ENCODE results near the gene HECTD3. TPM values are rescaled to one million over a fixed set of nuclear protein-coding genes. Genes with fewer than 3 reads are reported as not detected.
A peak's percentile ranks its signal among the peaks of the same experiment; 100 is the strongest.

Gene HECTD3
- total RNA-seq: 58.4 TPM
- polyA plus RNA-seq: 10 to 100 TPM; 24.2 to 31.0 (median 27.5) TPM

DNA sequence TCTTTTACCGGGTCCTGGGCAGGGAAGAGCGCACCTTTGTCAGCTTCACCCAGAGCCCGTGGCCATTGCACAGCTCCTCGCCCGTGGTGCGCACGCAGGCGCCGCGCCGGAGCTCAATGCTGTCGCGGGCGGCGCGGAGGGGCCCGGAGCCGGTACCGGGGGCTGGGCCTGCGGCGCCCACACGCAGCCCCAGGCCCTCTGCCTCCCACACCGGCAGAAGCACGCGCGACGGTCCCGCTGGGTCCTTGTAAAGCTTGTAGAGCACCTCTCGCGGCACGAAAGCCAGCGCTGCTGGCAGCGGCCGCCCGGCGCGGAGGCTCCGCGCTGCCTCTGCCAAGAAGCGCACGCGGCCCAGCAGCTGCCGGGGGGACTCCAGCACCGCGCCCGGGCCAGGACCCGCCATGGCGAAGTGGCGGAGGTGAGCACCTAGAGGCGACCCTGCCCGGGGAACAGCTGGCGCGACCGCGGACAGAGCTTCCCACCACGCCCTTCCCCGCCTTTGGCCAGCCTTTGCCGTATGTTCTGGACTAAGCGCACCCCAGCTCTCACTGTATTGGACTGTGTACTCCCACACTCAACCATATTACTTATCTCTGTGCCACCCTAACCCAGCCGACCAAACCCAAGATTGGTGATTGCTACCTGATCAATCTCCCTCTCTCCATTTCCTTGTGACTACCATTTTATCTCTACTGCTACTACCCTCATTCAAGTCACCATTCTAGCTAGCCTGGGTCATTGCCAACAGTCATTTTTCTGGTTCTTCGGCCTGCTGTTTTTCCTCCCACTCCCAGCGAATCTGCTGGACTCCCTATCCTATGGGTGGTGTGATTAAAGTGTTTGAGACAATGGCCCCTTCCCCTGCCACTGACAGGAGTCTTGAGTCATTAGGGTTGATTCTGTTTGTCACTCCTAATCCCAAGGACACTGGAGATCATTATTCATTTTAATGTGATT, at the start of gene HECTD3:
TSS of gene HECTD3 (minus strand) at position 470 of the 957 bp plus-strand sequence. CDS start at position 403, 67 bp downstream.
- Mint-ChIP-seq H3K4me3 (peak within 1 kb of the TSS; percentile 90 to 97 (median 92)), H3K4me1 (peaks cover 6 to 60% (median 37%) of the 10 kb centered on the region in 4 donors), H3K36me3 (peaks cover 23% of the 10 kb centered on the region), H3K27ac (peak within 1 kb of the TSS; percentile 96 to 98 (median 97)), H3K27me3 (no peaks in the 10 kb centered on the region), H3K9me3 (no peaks in the 10 kb centered on the region)
- H3K4me3 ChIP-seq (ENCODE audit: low read depth, low read length): peak within 1 kb of the TSS; percentile 93
- peak; percentile 68 to 69 for ATAC-seq (ENCODE audit: low read depth in 2 of 2)
- no peaks in the 10 kb centered on the region for H3K9me3 ChIP-seq (ENCODE audit: control insufficient read depth in 2 of 2, low read length in 2 of 2)
- peak; percentile 66 to 79 (median 66) for DNase-seq
- peaks cover 33% of the 10 kb centered on the region for H3K36me3 ChIP-seq (ENCODE audit: control insufficient read depth, insufficient read depth, low read length)
- H3K4me1 ChIP-seq (ENCODE audit: control insufficient read depth, insufficient read depth, low read length, poor library complexity, severe bottlenecking): peaks cover 47% of the 10 kb centered on the region
- H3K27me3 ChIP-seq (ENCODE audit: control insufficient read depth, insufficient read depth, low read length): no peaks in the 10 kb centered on the region
- H3K27ac ChIP-seq (ENCODE audit: insufficient read depth, low read length, poor library complexity, severe bottlenecking): peak within 1 kb of the TSS; percentile 78

DNA sequence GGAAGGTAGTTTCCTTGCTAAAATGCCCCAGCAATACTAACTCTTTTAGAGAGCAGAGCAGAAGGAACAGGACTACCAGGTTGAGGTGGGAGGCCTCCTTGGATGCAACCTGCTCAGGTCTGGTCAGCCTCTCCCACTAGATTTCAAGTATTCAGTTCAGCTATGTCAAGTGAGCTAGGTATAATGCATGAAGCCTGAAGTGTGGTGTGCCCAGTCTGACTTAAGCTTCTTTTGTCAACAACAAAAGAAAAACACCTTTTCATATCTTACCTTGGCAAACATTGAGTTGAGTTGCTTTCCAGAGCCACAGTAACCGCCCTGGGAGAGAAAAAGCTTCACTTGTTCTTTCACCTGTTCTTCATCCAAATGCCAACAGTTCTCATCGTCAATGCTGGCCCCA, 48.7 kb upstream of the HECTD3 start:
- H3K27ac ChIP-seq (ENCODE audit: insufficient read depth, low read length, poor library complexity, severe bottlenecking): no peak overlapping the region
- no peaks in the 10 kb centered on the region for H3K36me3 ChIP-seq (ENCODE audit: control insufficient read depth, insufficient read depth, low read length)
- DNase-seq (no peak), ATAC-seq (ENCODE audit: low read depth in 2 of 2) (no peak)
- Mint-ChIP-seq H3K4me1 (no peaks in the 10 kb centered on the region), H3K27ac (no peak overlapping the region), H3K36me3 (no peaks in the 10 kb centered on the region), H3K4me3 (no peak overlapping the region), H3K27me3 (peaks cover 12% of the 10 kb centered on the region), H3K9me3 (no peaks in the 10 kb centered on the region)
- H3K4me1 ChIP-seq (ENCODE audit: control insufficient read depth, insufficient read depth, low read length, poor library complexity, severe bottlenecking): no peaks in the 10 kb centered on the region
- H3K4me3 ChIP-seq (ENCODE audit: low read depth, low read length): no peak overlapping the region
- no peaks in the 10 kb centered on the region for H3K27me3 ChIP-seq (ENCODE audit: control insufficient read depth, insufficient read depth, low read length)
- no peaks in the 10 kb centered on the region for H3K9me3 ChIP-seq (ENCODE audit: control insufficient read depth in 2 of 2, low read length in 2 of 2)

DNA sequence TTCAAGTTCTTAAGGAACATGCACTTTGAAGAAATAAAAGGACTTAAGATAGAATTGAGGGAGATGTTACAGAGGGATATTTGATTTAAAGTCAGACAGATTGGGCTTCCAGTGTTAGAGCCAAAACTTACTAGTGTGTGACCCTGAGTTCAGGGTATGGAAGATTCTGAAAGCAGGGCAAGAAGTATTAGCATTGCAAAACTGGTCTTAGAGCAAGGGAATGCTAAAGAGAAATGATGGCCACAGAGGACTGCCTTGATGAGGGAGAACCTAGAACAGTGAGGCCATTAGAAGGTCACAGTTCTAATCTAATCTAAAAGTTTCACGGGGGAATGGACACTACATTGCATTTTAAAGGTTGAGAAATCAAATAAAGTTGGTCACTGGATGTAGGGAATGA, 46.4 kb upstream of the HECTD3 start:
- Mint-ChIP-seq H3K27ac (no peak overlapping the region), H3K9me3 (no peaks in the 10 kb centered on the region), H3K4me3 (no peak overlapping the region), H3K4me1 (no peaks in the 10 kb centered on the region), H3K27me3 (peaks cover 14% of the 10 kb centered on the region), H3K36me3 (no peaks in the 10 kb centered on the region)
- DNase-seq (no peak), ATAC-seq (ENCODE audit: low read depth in 2 of 2) (no peak)
- Histone ChIP-seq H3K9me3 (ENCODE audit: control insufficient read depth in 2 of 2, low read length in 2 of 2) (no peaks in the 10 kb centered on the region), H3K27ac (ENCODE audit: insufficient read depth, low read length, poor library complexity, severe bottlenecking) (no peak overlapping the region), H3K4me3 (ENCODE audit: low read depth, low read length) (no peak overlapping the region), H3K27me3 (ENCODE audit: control insufficient read depth, insufficient read depth, low read length) (no peaks in the 10 kb centered on the region), H3K36me3 (ENCODE audit: control insufficient read depth, insufficient read depth, low read length) (no peaks in the 10 kb centered on the region), H3K4me1 (ENCODE audit: control insufficient read depth, insufficient read depth, low read length, poor library complexity, severe bottlenecking) (no peaks in the 10 kb centered on the region)

DNA sequence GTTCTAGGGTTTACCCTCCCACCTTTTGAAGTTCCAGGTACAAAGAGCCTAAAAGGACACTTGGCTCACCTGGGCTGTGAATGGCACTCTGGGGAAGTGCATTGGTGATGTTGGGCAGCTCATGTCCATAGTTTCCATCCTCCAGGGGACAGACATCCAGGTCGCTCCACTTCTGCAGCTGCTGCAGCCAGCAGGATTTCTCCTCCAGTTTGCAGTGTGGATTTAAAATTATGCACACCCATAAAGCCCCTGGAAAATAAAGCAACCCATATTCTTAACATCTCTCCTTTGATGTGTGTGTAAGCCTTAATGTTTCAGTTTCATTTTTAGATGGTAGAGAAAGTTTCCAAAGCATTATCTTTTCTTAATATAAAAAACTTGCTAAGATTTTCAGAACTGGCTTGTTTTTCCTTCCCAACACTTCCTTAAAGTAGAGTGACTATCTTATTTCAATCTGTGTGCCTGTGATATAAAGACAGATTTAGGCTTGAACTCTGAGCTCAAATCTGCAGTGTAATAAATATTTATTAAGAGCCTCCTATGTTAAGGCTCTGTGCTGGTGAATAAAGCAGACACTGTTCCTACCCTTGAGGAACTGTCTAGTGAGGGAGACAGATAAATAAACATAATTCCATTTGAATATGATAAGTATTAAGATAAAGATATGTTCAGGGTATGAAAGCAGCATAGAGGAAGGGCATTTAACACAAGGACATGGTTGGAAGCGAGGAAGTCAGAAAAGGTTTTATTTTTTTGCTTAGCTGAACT, 40.1 kb upstream of the HECTD3 start:
- peak overlapping the region; percentile 81 to 92 (median 85) for H3K27ac Mint-ChIP-seq
- H3K36me3 ChIP-seq (ENCODE audit: control insufficient read depth, insufficient read depth, low read length): no peaks in the 10 kb centered on the region
- ATAC-seq (ENCODE audit: low read depth in 2 of 2) (peak; percentile 16 to 78), DNase-seq (peak in 2 of 3 donors; percentile 8 to 53)
- H3K36me3 Mint-ChIP-seq: no peaks in the 10 kb centered on the region
- peaks cover 12% of the 10 kb centered on the region for H3K4me1 ChIP-seq (ENCODE audit: control insufficient read depth, insufficient read depth, low read length, poor library complexity, severe bottlenecking)
- no peaks in the 10 kb centered on the region for H3K9me3 Mint-ChIP-seq
- peaks cover 4 to 16% (median 11%) of the 10 kb centered on the region in 4 donors for H3K4me1 Mint-ChIP-seq
- peak overlapping the region; percentile 21 for H3K27ac ChIP-seq (ENCODE audit: insufficient read depth, low read length, poor library complexity, severe bottlenecking)
- H3K4me3 ChIP-seq (ENCODE audit: low read depth, low read length): peak overlapping the region; percentile 70
- H3K27me3 Mint-ChIP-seq: peaks cover 11% of the 10 kb centered on the region
- H3K4me3 Mint-ChIP-seq: peak overlapping the region; percentile 13 to 94 (median 76)
- no peaks in the 10 kb centered on the region for H3K27me3 ChIP-seq (ENCODE audit: control insufficient read depth, insufficient read depth, low read length)
- no peaks in the 10 kb centered on the region for H3K9me3 ChIP-seq (ENCODE audit: control insufficient read depth in 2 of 2, low read length in 2 of 2)

DNA sequence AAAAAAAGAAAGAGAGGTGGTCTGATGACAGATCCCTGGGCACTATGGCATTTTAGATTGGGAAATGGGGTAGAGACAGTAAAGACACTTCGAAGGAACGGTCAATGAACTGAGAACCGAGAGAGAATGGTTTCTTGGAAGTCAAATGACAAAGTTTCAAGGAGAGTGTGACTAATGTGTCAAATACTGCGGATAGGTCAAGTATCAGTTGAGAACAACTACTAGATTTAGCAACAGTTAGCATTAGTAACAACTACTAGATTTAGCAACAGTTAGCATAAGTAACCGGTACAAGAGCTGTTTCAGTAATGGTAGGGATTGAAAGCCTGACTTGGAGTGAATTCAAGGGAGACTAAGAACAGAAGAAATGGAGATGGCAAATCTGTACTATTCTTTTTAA, 35.9 kb upstream of the HECTD3 start:
- Mint-ChIP-seq H3K36me3 (no peaks in the 10 kb centered on the region), H3K27me3 (peaks cover 10% of the 10 kb centered on the region), H3K4me1 (peaks cover 4 to 16% (median 11%) of the 10 kb centered on the region in 4 donors), H3K4me3 (no peak overlapping the region), H3K9me3 (no peaks in the 10 kb centered on the region), H3K27ac (no peak overlapping the region)
- Histone ChIP-seq H3K27me3 (ENCODE audit: control insufficient read depth, insufficient read depth, low read length) (peaks cover 2% of the 10 kb centered on the region), H3K36me3 (ENCODE audit: control insufficient read depth, insufficient read depth, low read length) (no peaks in the 10 kb centered on the region), H3K27ac (ENCODE audit: insufficient read depth, low read length, poor library complexity, severe bottlenecking) (no peak overlapping the region), H3K9me3 (ENCODE audit: control insufficient read depth in 2 of 2, low read length in 2 of 2) (no peaks in the 10 kb centered on the region), H3K4me3 (ENCODE audit: low read depth, low read length) (no peak overlapping the region), H3K4me1 (ENCODE audit: control insufficient read depth, insufficient read depth, low read length, poor library complexity, severe bottlenecking) (peaks cover 12% of the 10 kb centered on the region)
- DNase-seq: no peak
- no peak for ATAC-seq (ENCODE audit: low read depth in 2 of 2)

DNA sequence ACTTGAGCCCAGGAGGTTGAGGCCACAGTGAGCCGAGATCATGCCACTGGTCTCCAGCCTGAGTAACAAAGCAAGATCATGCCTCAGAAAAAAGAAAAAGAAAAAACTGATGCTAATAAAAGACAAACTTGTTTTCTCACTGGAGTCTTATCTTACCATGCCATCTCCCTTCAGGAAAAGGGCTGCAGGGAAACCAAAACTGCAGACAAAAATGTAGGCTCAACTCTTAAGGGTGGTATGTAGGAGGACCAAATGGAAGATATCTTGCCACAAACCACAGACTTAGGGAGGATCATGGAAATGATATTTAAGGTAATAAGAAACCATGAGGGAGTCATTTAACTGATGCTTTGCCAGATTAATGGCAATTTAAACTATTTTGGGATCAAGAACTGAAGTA, 33.8 kb upstream of the HECTD3 start:
- Mint-ChIP-seq H3K27ac (no peak overlapping the region), H3K9me3 (no peaks in the 10 kb centered on the region), H3K4me3 (no peak overlapping the region), H3K27me3 (peaks cover 5% of the 10 kb centered on the region), H3K36me3 (no peaks in the 10 kb centered on the region), H3K4me1 (peaks cover 0 to 2% (median 0%) of the 10 kb centered on the region in 4 donors)
- DNase-seq (no peak), ATAC-seq (ENCODE audit: low read depth in 2 of 2) (no peak)
- no peak overlapping the region for H3K4me3 ChIP-seq (ENCODE audit: low read depth, low read length)
- no peaks in the 10 kb centered on the region for H3K36me3 ChIP-seq (ENCODE audit: control insufficient read depth, insufficient read depth, low read length)
- no peaks in the 10 kb centered on the region for H3K4me1 ChIP-seq (ENCODE audit: control insufficient read depth, insufficient read depth, low read length, poor library complexity, severe bottlenecking)
- no peak overlapping the region for H3K27ac ChIP-seq (ENCODE audit: insufficient read depth, low read length, poor library complexity, severe bottlenecking)
- no peaks in the 10 kb centered on the region for H3K9me3 ChIP-seq (ENCODE audit: control insufficient read depth in 2 of 2, low read length in 2 of 2)
- H3K27me3 ChIP-seq (ENCODE audit: control insufficient read depth, insufficient read depth, low read length): peaks cover 2% of the 10 kb centered on the region

DNA sequence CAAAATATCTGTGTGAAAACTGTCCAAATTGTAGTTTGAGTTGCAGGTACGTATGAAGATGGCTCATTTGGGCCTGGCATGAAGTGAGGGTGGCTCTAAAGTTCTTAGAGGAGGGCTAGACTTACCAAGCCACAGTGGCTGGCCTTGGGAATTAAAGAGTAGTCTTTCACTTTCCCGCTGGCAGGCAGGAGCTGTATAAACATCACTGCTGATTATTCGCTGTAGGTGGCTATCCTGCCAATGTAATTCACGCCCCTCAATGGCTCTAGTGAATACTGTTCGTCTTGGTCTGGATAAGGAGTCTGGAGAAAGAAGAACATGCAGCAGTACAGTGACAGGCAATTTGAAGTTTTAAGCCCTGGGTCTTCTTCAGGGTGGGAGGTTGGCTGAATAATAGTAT, 32.0 kb upstream of the HECTD3 start:
- Mint-ChIP-seq H3K4me1 (no peaks in the 10 kb centered on the region), H3K27ac (no peak overlapping the region), H3K9me3 (no peaks in the 10 kb centered on the region), H3K27me3 (peaks cover 5% of the 10 kb centered on the region), H3K4me3 (no peak overlapping the region), H3K36me3 (no peaks in the 10 kb centered on the region)
- no peaks in the 10 kb centered on the region for H3K36me3 ChIP-seq (ENCODE audit: control insufficient read depth, insufficient read depth, low read length)
- no peak overlapping the region for H3K4me3 ChIP-seq (ENCODE audit: low read depth, low read length)
- no peaks in the 10 kb centered on the region for H3K9me3 ChIP-seq (ENCODE audit: control insufficient read depth in 2 of 2, low read length in 2 of 2)
- no peak for DNase-seq
- no peak overlapping the region for H3K27ac ChIP-seq (ENCODE audit: insufficient read depth, low read length, poor library complexity, severe bottlenecking)
- H3K4me1 ChIP-seq (ENCODE audit: control insufficient read depth, insufficient read depth, low read length, poor library complexity, severe bottlenecking): no peaks in the 10 kb centered on the region
- peaks cover 2% of the 10 kb centered on the region for H3K27me3 ChIP-seq (ENCODE audit: control insufficient read depth, insufficient read depth, low read length)
- ATAC-seq (ENCODE audit: low read depth in 2 of 2): no peak
